ENCODE measurements around the gene DNAAF5.

Gene DNAAF5

GRCh38 chr7:707296-708000, 19.1 kb upstream of the DNAAF5 start:
- no peak for DNase-seq

DNA sequence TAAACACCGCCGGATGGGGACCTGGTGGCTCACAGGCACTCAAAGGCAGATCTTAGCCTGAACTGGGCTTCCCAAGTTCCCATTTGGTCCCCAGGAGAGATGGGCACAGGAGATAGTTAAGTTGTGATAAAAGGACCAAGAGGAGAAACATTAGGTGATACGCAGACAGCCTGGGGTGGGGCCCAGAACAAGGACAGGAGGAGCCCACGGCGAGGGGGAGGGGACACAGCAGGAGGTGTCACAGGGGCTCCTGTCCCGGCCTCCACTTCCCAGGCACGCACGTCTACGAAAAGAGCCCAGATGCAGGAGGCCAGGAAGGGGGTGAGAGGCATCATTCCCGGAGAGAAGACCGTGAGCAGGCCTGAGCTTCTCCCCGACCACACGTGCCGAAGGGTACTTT, 16.3 kb upstream of the DNAAF5 start:
- no peak for DNase-seq

DNA sequence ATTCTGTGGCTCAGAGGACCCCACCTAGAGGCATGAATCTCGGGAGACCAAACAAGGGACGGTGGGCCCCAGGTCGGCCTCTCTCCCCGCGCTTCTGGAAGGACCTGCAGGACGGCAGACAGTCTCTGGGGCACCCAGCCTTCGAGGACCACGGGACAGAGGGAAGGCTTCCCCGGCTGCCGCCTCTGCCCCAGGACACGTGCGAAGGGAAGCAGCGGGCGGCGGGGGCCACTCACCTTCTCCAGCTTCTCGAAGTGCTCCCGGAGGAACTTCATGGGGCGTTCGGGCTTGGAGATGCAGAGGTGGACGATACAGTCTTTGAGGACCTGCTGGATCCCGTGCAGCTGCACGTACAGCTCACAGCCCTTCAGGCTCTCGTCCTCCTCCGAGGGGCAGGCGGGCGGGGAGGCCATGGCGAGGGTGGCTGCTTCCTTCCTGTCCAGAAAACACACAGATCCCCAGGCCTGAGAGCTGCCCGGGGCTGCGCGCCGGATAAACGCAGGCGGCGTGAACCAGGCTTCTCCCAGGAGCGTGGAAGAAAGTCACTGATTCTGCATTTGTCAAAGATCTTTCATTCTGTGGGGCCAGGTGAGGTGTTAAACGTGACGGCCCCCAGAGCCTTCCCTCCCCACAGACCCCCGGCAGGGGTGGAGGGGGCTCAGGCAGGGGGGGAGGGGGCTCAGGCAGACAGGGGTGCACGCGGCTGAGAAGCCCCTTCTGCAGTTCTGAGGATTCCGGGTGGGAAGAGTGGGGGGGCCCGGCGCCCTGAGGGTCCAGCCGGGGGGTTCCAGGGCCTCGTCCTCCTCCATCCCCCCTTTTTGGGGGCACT, 15.2 kb upstream of the DNAAF5 start:
- DNase-seq: peak; percentile 58

DNA sequence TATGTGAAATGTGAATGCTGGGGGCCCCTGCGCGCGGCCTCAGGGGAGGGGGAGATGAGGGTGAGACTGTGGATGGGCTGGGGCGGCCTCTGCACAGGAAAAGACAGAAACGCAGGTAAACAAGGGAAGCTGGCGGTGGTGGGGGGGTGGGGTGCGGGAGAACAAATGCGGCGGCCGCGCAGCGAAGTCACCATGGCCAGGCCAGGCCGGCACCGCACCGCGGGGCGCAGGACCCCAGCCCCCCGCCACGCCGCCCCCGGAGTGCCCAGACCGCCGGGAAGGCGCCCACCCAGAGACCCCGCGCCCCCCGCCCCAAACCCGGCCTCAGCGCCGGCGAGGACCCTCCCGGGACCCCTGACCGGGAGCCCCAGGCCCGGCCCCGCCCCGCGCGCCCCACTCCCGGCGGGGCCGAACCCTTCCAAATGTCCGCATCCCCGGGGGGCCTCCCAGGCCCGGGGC, 14.5 kb upstream of the DNAAF5 start:
- peak; percentile 28 for DNase-seq

DNA sequence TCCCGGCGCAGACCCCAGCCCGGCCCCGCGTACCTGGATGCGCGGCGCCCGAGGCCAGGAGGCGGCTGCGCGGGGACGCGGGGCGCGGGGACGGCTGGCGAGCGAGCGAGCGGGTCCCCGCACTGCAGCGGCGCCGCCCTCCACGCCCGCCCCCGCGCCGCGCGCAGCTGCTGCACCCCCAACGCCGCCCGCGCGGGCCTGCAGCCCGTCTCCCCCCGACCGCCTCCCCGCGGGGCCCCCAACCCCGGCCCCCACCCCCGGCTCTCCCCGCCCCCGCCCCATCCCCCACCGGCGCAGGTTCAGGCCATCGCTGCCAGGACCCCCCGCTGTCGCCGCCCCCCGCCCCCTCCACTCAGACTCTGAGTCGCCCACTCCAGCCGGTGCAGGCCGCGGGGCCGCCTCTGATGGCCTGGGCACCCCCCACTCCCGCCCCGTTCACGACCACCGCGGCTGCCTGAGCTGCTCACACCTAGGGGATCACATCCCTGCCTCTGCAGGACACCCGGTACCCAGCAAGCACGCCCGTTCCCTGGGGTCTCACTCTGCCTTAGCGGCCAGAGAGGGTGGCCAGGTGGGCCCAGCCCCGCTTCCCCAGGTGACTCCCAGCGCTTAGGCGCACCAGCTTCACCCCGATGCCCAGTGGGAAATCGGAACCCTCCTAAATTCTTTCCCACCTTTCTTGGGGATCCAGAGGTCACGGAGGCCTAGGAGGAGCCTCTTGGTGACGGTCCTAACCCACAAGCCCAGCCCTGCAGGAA, 13.9 kb upstream of the DNAAF5 start:
- peak; percentile 62 for DNase-seq

GRCh38 chr7:713139-713457, 13.4 kb upstream of the DNAAF5 start:
- DNase-seq: peak; percentile 58

GRCh38 chr7:713488-714230, 12.8 kb upstream of the DNAAF5 start:
- DNase-seq: no peak

DNA sequence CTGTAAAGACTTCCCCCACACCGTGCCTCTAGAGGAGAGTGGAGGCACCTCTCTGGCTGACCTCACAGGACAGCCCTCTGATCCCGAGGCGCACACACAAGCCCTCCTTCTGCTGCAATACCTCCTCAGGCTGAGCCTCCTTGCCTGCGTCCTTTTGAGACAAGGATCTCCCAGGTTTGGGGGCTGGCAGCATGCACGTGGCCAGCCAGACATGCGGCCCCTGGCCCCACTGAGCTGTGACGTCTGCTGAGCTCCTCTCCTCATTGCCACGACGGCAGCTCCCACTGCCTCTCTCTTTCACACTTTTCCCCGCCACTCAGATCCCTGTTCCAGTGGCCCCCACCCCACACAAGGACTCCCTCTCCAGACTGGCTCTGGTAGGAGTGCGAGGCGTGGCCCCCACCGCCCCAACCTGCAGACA, 12.2 kb upstream of the DNAAF5 start:
- DNase-seq: peak; percentile 59

DNA sequence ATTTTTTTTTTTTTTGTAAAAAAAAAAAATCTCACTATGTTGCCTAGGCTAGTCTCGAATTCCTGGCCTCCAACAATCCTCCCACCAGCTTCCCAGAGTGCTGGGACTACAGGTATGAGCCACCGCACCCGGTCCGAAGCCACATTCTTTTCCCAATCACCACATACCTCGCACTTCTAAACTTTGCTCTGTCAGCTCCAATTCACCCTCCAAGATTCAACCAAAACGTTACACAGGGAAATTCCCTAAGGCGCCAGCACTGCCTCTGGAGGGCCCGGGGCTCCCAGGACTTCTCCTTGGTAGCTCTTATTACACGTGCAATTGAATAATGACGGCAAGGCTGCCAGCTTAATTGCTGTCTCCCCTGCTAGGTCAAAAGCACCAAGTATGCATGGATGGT, 10.3 kb upstream of the DNAAF5 start:
- peak; percentile 13 for DNase-seq

DNA sequence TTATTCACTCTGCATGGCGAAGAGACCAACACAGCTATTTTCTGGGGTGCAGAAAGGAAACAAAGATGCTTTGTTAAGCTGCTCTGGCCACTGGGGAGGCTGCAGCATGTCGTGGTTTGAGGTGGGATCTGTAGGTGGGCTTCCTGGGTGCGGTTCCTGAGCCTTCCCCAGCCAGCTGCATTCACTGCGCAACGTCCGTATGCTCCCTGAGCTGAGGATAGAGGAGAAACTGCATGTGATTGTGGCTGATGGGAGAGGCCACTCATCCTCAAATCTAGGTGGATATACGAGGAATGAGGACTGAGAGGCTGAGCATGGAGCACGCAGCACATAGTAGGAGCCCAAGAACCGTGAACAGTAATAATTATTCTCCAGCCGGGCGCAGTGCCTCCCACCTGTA, 9.9 kb upstream of the DNAAF5 start:
- DNase-seq: peak; percentile 27

GRCh38 chr7:721619-722248, 4.8 kb upstream of the DNAAF5 start:
- DNase-seq: no peak

DNA sequence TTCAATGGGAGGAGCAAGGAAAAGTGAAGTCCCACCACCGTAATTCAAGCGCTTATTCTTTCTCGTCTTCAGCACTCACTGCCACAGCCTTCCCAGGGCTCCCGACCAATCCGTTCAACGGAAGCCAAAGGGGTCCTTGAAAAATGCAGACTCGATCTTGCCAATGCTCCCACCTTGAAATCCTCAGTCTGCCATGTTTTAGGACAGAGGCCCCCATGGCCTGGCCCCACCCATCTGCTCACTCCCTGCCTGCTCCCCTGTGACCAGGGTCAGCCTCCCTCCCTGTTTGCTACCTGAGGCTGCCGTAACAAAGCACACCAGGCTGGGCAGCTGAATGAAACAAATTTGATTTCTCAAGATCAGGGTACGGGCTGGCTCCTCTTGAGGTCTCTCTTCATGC, 3.0 kb upstream of the DNAAF5 start:
- no peak for DNase-seq

DNA sequence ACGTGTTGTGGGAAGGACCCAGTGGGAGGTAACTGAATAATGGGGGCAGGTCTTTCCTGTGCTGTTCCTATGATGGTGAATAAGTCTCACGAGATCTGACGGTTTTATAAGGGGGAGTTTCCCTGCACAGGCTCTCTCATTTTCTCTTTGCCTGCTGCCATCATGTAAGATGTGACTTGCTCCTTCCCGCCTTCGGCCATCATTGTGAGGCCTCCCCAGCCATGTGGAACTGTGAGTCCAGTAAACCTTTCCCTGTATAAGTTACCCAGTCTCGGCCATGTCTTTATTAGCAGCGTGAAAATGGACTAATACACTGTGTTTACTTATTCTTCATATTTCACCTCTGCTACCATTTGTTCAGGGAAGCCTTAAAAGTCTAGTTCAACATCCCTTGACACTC, 2.2 kb upstream of the DNAAF5 start:
- no peak for DNase-seq

DNA sequence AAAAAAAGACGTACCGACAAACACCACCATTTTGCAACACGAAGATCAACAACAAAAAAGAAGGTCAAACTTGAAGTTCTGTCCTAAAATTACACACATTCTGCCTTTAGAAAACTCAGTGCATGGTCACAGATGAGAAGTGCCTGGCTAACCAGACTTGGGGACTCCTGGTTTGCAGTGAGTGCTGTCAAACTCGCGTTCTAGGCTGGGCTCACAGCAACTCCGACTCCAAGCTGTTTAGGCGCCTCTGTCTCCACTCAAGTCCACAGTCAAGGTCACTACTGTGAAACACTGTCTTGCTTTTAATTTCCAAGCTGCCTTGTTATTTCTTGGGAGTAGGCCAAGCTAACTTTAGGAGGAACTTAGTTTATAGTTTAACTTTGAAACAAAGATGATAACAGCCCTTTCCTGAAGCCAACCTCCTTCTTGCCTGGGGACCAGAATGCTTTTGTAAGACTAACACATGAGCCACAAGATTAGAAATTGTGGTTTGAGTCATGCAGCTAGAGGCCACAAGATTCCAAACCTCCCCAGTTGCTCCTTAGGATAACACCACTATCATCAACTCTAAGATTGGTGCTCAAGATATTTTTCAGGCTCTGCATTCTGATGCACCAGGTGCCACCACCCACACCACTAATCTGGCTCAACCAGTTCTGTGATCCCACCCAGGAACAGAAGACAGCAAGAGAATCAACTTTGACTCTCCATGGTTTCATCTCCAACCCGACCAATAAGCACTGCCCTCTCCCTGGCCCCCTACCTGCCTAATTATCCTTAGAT, 1.1 kb upstream of the DNAAF5 start:
- peak; percentile 42 for DNase-seq

- DNase-seq: no peak
Measured at GRCh38 chr7:726854-727103, 280 bp downstream of the DNAAF5 start.

DNA sequence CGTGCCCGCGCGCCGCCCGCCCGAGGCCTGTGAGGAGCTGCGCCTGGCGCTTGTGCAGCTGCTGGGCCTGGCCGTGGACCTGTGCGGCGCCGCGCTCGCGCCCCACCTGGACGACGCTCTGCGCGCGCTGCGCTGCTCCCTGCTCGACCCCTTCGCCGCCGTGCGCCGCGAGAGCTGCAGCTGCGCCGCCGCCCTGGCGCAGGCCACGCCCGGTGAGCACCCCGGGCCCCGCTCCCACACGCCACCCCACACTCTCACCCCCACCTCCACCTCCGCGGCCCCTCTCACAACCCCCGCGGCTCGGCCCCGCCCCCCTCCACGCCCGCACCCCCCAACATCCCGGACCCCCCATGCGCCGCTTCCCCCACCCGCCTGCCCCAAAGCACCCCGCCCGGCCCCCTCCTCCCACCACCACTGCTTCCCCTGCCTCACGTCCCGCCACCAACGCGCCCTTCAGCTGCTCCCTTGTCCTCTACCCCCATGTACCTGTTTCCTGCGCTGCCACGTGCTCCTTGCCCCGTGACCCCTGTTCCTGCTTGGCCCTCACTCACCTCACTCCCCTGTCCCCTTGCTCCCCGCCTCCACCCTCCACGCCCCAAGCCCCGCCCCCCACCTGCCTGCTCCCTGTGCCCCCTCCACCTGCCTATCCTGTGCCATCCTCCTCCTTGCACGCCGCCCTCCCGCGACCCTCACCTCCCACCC, 756 bp downstream of the DNAAF5 start, which contains the start of gene PRKAR1B:
PRKAR1B (minus strand) TSS at position 178 of the 702 bp plus-strand sequence. CDS start 15,776 bp downstream, outside the sequence.
- peak; percentile 77 for DNase-seq

DNA sequence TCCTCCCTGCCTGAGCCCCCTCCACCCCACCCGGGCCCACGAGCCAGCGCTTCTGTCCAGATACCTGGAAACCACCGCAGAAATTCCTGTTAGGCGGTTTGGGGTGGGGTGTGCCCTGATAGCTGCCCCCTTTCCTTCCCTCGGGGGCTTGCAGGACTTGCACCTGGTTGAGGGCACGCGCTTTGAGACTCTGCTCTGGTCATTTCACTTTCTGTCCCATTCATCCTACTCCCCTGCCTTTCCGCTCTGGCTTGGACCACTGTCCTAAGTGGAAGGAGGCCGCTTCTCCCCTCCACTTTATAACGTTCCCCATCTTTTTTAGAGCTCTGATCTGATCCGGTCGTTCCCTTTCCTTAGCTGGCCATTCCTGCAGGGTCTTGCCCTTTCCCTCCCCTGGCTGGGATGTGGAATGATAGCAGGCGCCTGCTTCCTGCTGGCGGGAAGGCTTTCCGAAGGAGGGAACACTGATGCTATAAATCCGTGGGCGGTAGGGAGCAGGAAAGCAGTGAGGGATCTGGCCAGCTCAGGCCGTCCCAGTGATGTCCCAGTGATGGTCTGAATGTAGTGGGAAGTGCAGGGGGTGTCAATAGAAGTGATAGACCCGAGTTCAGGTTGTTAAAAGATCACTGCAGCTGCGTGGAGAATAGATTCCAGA, 1.4 kb downstream of the DNAAF5 start:
- no peak for DNase-seq

GRCh38 chr7:728602-729001, 2.1 kb downstream of the DNAAF5 start:
- peak; percentile 54 for DNase-seq

GRCh38 chr7:729140-730000, 2.9 kb downstream of the DNAAF5 start:
- peak; percentile 45 for DNase-seq
